Stomach smooth muscle (tissue), 2 donors: ENCODE data around the gene CDCA3.

Experiments used
- H3K27ac ChIP-seq: one replicate; pipeline ENCODE4 v1.7.0; 2013; ENCODE audit warnings: mild to moderate bottlenecking, low read length, inconsistent platforms
- H3K27me3 ChIP-seq, 2 donors: one replicate each; pipeline ENCODE4 v1.7.0; 2013; ENCODE audit warnings: low read length in 2 of 2; ENCODE audit not compliant: insufficient read depth in 2 of 2, control insufficient read depth in 1 of 2
- H3K36me3 ChIP-seq, 2 donors: one replicate each; pipeline ENCODE4 v1.7.0; 2013; ENCODE audit warnings: low read length in 2 of 2; ENCODE audit not compliant: control insufficient read depth in 2 of 2, insufficient read depth in 2 of 2
- H3K4me1 ChIP-seq: one replicate; pipeline ENCODE4 v1.7.0; 2013; ENCODE audit warnings: low read length; ENCODE audit not compliant: control insufficient read depth, insufficient read depth
- H3K4me3 ChIP-seq, 2 donors: one replicate each; pipeline ENCODE4 v1.7.0; 2013; ENCODE audit warnings: low read length in 2 of 2
- H3K9ac ChIP-seq, 2 donors: one replicate each; pipeline ENCODE4 v1.7.0; 2013; ENCODE audit warnings: low read length in 2 of 2, mild to moderate bottlenecking in 1 of 2
- H3K9me3 ChIP-seq, 2 donors: one replicate each; pipeline ENCODE4 v1.7.0; 2013; ENCODE audit warnings: low read length in 2 of 2; ENCODE audit not compliant: control insufficient read depth in 2 of 2
- donor health status: healthy.
- donor health status: Pancreatic carcinoma.

Gene CDCA3

GRCh38 chr12:6863586-6864321, 12.7 kb upstream of the CDCA3 start:
- peaks cover 15% of the 10 kb centered on the region for H3K4me1 ChIP-seq
- H3K9ac ChIP-seq: no peak overlapping the region
- no peaks in the 10 kb centered on the region for H3K27me3 ChIP-seq
- H3K9me3 ChIP-seq: no peaks in the 10 kb centered on the region
- no peak overlapping the region for H3K4me3 ChIP-seq
- H3K27ac ChIP-seq: no peak overlapping the region
- peaks cover 43 to 55% of the 10 kb centered on the region in 2 donors for H3K36me3 ChIP-seq

- H3K4me1 ChIP-seq: peaks cover 9% of the 10 kb centered on the region
- H3K27me3 ChIP-seq: no peaks in the 10 kb centered on the region
- H3K36me3 ChIP-seq: peaks cover 51 to 62% of the 10 kb centered on the region in 2 donors
- H3K9ac ChIP-seq: no peak overlapping the region
- H3K27ac ChIP-seq: no peak overlapping the region
- H3K4me3 ChIP-seq: no peak overlapping the region
- no peaks in the 10 kb centered on the region for H3K9me3 ChIP-seq
Observed at GRCh38 chr12:6863033-6863432, 11.9 kb upstream of the CDCA3 start.

GRCh38 chr12:6861391-6861790, 10.3 kb upstream of the CDCA3 start:
- H3K9me3 ChIP-seq: no peaks in the 10 kb centered on the region
- no peak overlapping the region for H3K27ac ChIP-seq
- H3K36me3 ChIP-seq: peaks cover 66 to 76% of the 10 kb centered on the region in 2 donors

GRCh38 chr12:6860942-6861341, 9.9 kb upstream of the CDCA3 start:
- H3K9ac ChIP-seq: no peak overlapping the region
- H3K36me3 ChIP-seq: peaks cover 71 to 79% of the 10 kb centered on the region in 2 donors
- H3K4me1 ChIP-seq: no peaks in the 10 kb centered on the region
- no peaks in the 10 kb centered on the region for H3K9me3 ChIP-seq
- H3K27ac ChIP-seq: no peak overlapping the region
- H3K4me3 ChIP-seq: no peak overlapping the region
- H3K27me3 ChIP-seq: no peaks in the 10 kb centered on the region

More at GRCh38 chr12:6861391-6861790, 10.3 kb upstream of the CDCA3 start:
- H3K4me3 ChIP-seq: no peak overlapping the region
- no peaks in the 10 kb centered on the region for H3K27me3 ChIP-seq
- no peak overlapping the region for H3K9ac ChIP-seq
- peaks cover 1% of the 10 kb centered on the region for H3K4me1 ChIP-seq

- Histone ChIP-seq H3K27ac (no peak overlapping the region), H3K4me1 (no peaks in the 10 kb centered on the region), H3K9me3 (no peaks in the 10 kb centered on the region), H3K36me3 (peaks cover 74 to 79% of the 10 kb centered on the region in 2 donors), H3K4me3 (no peak overlapping the region), H3K9ac (no peak overlapping the region), H3K27me3 (no peaks in the 10 kb centered on the region)
Observed at GRCh38 chr12:6860116-6860515, 9.0 kb upstream of the CDCA3 start.

- no peak overlapping the region for H3K4me3 ChIP-seq
- peaks cover 68 to 74% of the 10 kb centered on the region in 2 donors for H3K36me3 ChIP-seq
- H3K9me3 ChIP-seq: no peaks in the 10 kb centered on the region
- H3K27me3 ChIP-seq: no peaks in the 10 kb centered on the region
- peaks cover 6% of the 10 kb centered on the region for H3K4me1 ChIP-seq
- H3K9ac ChIP-seq: no peak overlapping the region
- no peak overlapping the region for H3K27ac ChIP-seq
Observed at GRCh38 chr12:6858799-6859198, 7.7 kb upstream of the CDCA3 start.

- Histone ChIP-seq H3K9ac (no peak overlapping the region), H3K27me3 (no peaks in the 10 kb centered on the region), H3K36me3 (peaks cover 43% of the 10 kb centered on the region in 2 donors), H3K27ac (peak overlapping the region; percentile 24), H3K4me3 (no peak overlapping the region), H3K4me1 (peaks cover 25% of the 10 kb centered on the region), H3K9me3 (no peaks in the 10 kb centered on the region)
Observed at GRCh38 chr12:6855322-6855721, 4.2 kb upstream of the CDCA3 start.

- Histone ChIP-seq H3K4me3 (no peak overlapping the region), H3K27ac (peak overlapping the region; percentile 96), H3K36me3 (peaks cover 34 to 36% of the 10 kb centered on the region in 2 donors), H3K9me3 (no peaks in the 10 kb centered on the region), H3K27me3 (no peaks in the 10 kb centered on the region), H3K4me1 (peaks cover 25% of the 10 kb centered on the region), H3K9ac (peak overlapping the region in 1 of 2 donors; percentile 43)
Observed at GRCh38 chr12:6854036-6854435, 3.0 kb upstream of the CDCA3 start.

- H3K4me3 ChIP-seq: no peak overlapping the region
- H3K27ac ChIP-seq: peak overlapping the region; percentile 96
- peaks cover 25% of the 10 kb centered on the region for H3K4me1 ChIP-seq
- peaks cover 32 to 33% of the 10 kb centered on the region in 2 donors for H3K36me3 ChIP-seq
- no peaks in the 10 kb centered on the region for H3K27me3 ChIP-seq
- no peaks in the 10 kb centered on the region for H3K9me3 ChIP-seq
- peak overlapping the region; percentile 54 to 66 for H3K9ac ChIP-seq
Observed at GRCh38 chr12:6853626-6854025, 2.5 kb upstream of the CDCA3 start.

GRCh38 chr12:6852651-6853354, 1.7 kb upstream of the CDCA3 start:
- peaks cover 23 to 26% of the 10 kb centered on the region in 2 donors for H3K36me3 ChIP-seq
- H3K27me3 ChIP-seq: no peaks in the 10 kb centered on the region
- peak overlapping the region; percentile 96 for H3K27ac ChIP-seq
- H3K4me3 ChIP-seq: peak overlapping the region; percentile 62 to 99
- no peaks in the 10 kb centered on the region for H3K9me3 ChIP-seq
- H3K4me1 ChIP-seq: peaks cover 25% of the 10 kb centered on the region
- peak overlapping the region; percentile 54 to 66 for H3K9ac ChIP-seq
